Measurements from ENCODE around the gene CUX1. TPM values are rescaled to one million over a fixed set of nuclear protein-coding genes. Genes with fewer than 3 reads are reported as not detected.

The CUX1 gene
- total RNA-seq, 2 donors from 2014 or later: 8.6 to 23.3 TPM

GRCh38 chr7:102266541-102266940 lies 449.1 kb downstream of the CUX1 start:
- H3K27ac Mint-ChIP-seq: no peak overlapping the region
- no peak for ATAC-seq
- DNase-seq (ENCODE audit: low spot score in 2 of 2): no peak
- no peaks in the 10 kb centered on the region for H3K9me3 Mint-ChIP-seq
- no peaks in the 10 kb centered on the region for H3K36me3 Mint-ChIP-seq

- H3K27ac Mint-ChIP-seq: no peak overlapping the region
- no peaks in the 10 kb centered on the region for H3K9me3 Mint-ChIP-seq
- no peaks in the 10 kb centered on the region for H3K36me3 Mint-ChIP-seq
- ATAC-seq (no peak), DNase-seq (ENCODE audit: low spot score in 2 of 2) (no peak)
These were observed 451.2 kb downstream of the CUX1 start for GRCh38 chr7:102268635-102269034.

GRCh38 chr7:102270178-102270887 lies 452.9 kb downstream of the CUX1 start:
- Mint-ChIP-seq H3K36me3 (no peaks in the 10 kb centered on the region), H3K9me3 (no peaks in the 10 kb centered on the region), H3K27ac (no peak overlapping the region)
- no peak for ATAC-seq
- no peak for DNase-seq (ENCODE audit: low spot score in 2 of 2)

GRCh38 chr7:102271158-102271798 lies 453.9 kb downstream of the CUX1 start:
- DNase-seq (ENCODE audit: low spot score in 2 of 2): no peak
- ATAC-seq: no peak
- Mint-ChIP-seq H3K27ac (peak overlapping the region in 1 of 2 donors; percentile 14), H3K36me3 (no peaks in the 10 kb centered on the region), H3K9me3 (no peaks in the 10 kb centered on the region)

GRCh38 chr7:102272075-102272916 lies 454.9 kb downstream of the CUX1 start:
- H3K9me3 Mint-ChIP-seq: no peaks in the 10 kb centered on the region
- DNase-seq (ENCODE audit: low spot score in 2 of 2) (peak in 1 of 2 donors; percentile 87), ATAC-seq (peak; percentile 88 to 91)
- no peaks in the 10 kb centered on the region for H3K36me3 Mint-ChIP-seq
- H3K27ac Mint-ChIP-seq: no peak overlapping the region

- Mint-ChIP-seq H3K36me3 (no peaks in the 10 kb centered on the region), H3K9me3 (no peaks in the 10 kb centered on the region), H3K27ac (no peak overlapping the region)
- no peak for DNase-seq (ENCODE audit: low spot score in 2 of 2)
- no peak for ATAC-seq
These were observed 455.7 kb downstream of the CUX1 start for GRCh38 chr7:102272917-102273748.

GRCh38 chr7:102273749-102274712 lies 456.6 kb downstream of the CUX1 start:
- no peak overlapping the region for H3K27ac Mint-ChIP-seq
- ATAC-seq (no peak), DNase-seq (ENCODE audit: low spot score in 2 of 2) (no peak)
- no peaks in the 10 kb centered on the region for H3K9me3 Mint-ChIP-seq
- H3K36me3 Mint-ChIP-seq: no peaks in the 10 kb centered on the region

GRCh38 chr7:102275123-102275703 lies 457.8 kb downstream of the CUX1 start:
- no peak for ATAC-seq
- Mint-ChIP-seq H3K9me3 (no peaks in the 10 kb centered on the region), H3K36me3 (no peaks in the 10 kb centered on the region), H3K27ac (no peak overlapping the region)
- no peak for DNase-seq (ENCODE audit: low spot score in 2 of 2)

GRCh38 chr7:102277901-102278300 lies 460.5 kb downstream of the CUX1 start:
- DNase-seq (ENCODE audit: low spot score in 2 of 2): no peak
- H3K27ac Mint-ChIP-seq: no peak overlapping the region
- no peak for ATAC-seq
- H3K36me3 Mint-ChIP-seq: no peaks in the 10 kb centered on the region
- no peaks in the 10 kb centered on the region for H3K9me3 Mint-ChIP-seq

- H3K9me3 Mint-ChIP-seq: no peaks in the 10 kb centered on the region
- H3K27ac Mint-ChIP-seq: no peak overlapping the region
- ATAC-seq (peak; percentile 89 to 94), DNase-seq (ENCODE audit: low spot score in 2 of 2) (peak in 1 of 2 donors; percentile 67)
- H3K36me3 Mint-ChIP-seq: no peaks in the 10 kb centered on the region
These were observed 462.3 kb downstream of the CUX1 start for GRCh38 chr7:102279537-102280400.

- no peaks in the 10 kb centered on the region for H3K9me3 Mint-ChIP-seq
- no peak overlapping the region for H3K27ac Mint-ChIP-seq
- H3K36me3 Mint-ChIP-seq: no peaks in the 10 kb centered on the region
- DNase-seq (ENCODE audit: low spot score in 2 of 2): no peak
- ATAC-seq: no peak
These were observed 463.1 kb downstream of the CUX1 start for GRCh38 chr7:102280521-102280920.

- no peak for DNase-seq (ENCODE audit: low spot score in 2 of 2)
- Mint-ChIP-seq H3K36me3 (no peaks in the 10 kb centered on the region), H3K9me3 (no peaks in the 10 kb centered on the region), H3K27ac (no peak overlapping the region)
- ATAC-seq: no peak
These were observed 464.4 kb downstream of the CUX1 start for GRCh38 chr7:102281785-102282184.

- ATAC-seq (no peak), DNase-seq (ENCODE audit: low spot score in 2 of 2) (no peak)
- Mint-ChIP-seq H3K27ac (no peak overlapping the region), H3K36me3 (no peaks in the 10 kb centered on the region), H3K9me3 (no peaks in the 10 kb centered on the region)
These were observed 465.3 kb downstream of the CUX1 start for GRCh38 chr7:102282465-102283362.

Measured in activated naive CD4-positive, alpha-beta T cell treated with anti-CD3 and anti-CD28 coated beads, Interleukin-2, amount 50 U/mL, for 72 hours (primary cell).